ENCODE data around the gene TSFM. TPM values are rescaled to one million over a fixed set of nuclear protein-coding genes. Genes with fewer than 3 reads are reported as not detected.

TSFM gene
- total and polyA plus RNA-seq, 2 of the 13 experiments (the other 11 are each of a cell fraction or from before 2014, with no cell fraction given): 29.8 to 68.3 TPM

- TF ChIP-seq ZUFSP (CRISPR knock-in tag; IDR thresholded peaks at IDR 0.05; ENCODE audit: borderline replicate concordance) (no peak), ADNP (CRISPR knock-in tag; IDR thresholded peaks at IDR 0.05) (no peak), SP5 (CRISPR knock-in tag; IDR thresholded peaks at IDR 0.05; ENCODE audit: borderline replicate concordance, low read depth) (peak; percentile 21; the same call in 1 of the 2 replicates), RBM22 (optimal IDR thresholded peaks at IDR 0.05; ENCODE audit: low read length) (no peak), ZNF501 (CRISPR knock-in tag; IDR thresholded peaks at IDR 0.05) (0 out of 2 replicates have a peak, but pooled peaks have one; percentile 6), SAFB2 (CRISPR knock-in tag; IDR thresholded peaks at IDR 0.05; ENCODE audit: borderline replicate concordance, low read depth) (no peak; the same call in 1 of the 2 replicates), ZNF44 (CRISPR knock-in tag; IDR thresholded peaks at IDR 0.05) (no peak), SETDB1 (CRISPR knock-in tag; IDR thresholded peaks at IDR 0.05; ENCODE audit: borderline replicate concordance) (no peak), ZNF136 (CRISPR knock-in tag; IDR thresholded peaks at IDR 0.05; ENCODE audit: low read depth) (no peak), ZBTB21 (CRISPR knock-in tag; IDR thresholded peaks at IDR 0.05) (no peak; the same call in 1 of the 2 replicates), ZSCAN21 (CRISPR knock-in tag; IDR thresholded peaks at IDR 0.05; ENCODE audit: borderline replicate concordance) (no peak), ZFP90 (CRISPR knock-in tag; IDR thresholded peaks at IDR 0.05; ENCODE audit: borderline replicate concordance) (no peak), ZNF713 (CRISPR knock-in tag; IDR thresholded peaks at IDR 0.05) (no peak), ZNF138 (CRISPR knock-in tag; IDR thresholded peaks at IDR 0.05; ENCODE audit: low read depth) (no peak), ATF1 (CRISPR knock-in tag; IDR thresholded peaks at IDR 0.05) (no peak), SYNCRIP (IDR thresholded peaks at IDR 0.05; ENCODE audit: insufficient read depth, low read depth, low read length) (no peak), ZNF773 (CRISPR knock-in tag; IDR thresholded peaks at IDR 0.05; ENCODE audit: borderline replicate concordance) (no peak), ZNF558 (CRISPR knock-in tag; IDR thresholded peaks at IDR 0.05; ENCODE audit: borderline replicate concordance) (no peak), ZBTB39 (CRISPR knock-in tag; IDR thresholded peaks at IDR 0.05) (no peak), GTF2F1 (IDR thresholded peaks at IDR 0.05; ENCODE audit: low read length) (no peak), ZNF337 (CRISPR knock-in tag; IDR thresholded peaks at IDR 0.05; ENCODE audit: borderline replicate concordance, low read depth) (no peak), BRCA1 (CRISPR knock-in tag; IDR thresholded peaks at IDR 0.05) (no peak), GPN1 (CRISPR knock-in tag; IDR thresholded peaks at IDR 0.05; ENCODE audit: borderline replicate concordance) (no peak), ZNF326 (CRISPR knock-in tag; IDR thresholded peaks at IDR 0.05; ENCODE audit: borderline replicate concordance) (no peak), ZNF556 (CRISPR knock-in tag; IDR thresholded peaks at IDR 0.05; ENCODE audit: borderline replicate concordance) (no peak), SMAD3 (CRISPR knock-in tag; IDR thresholded peaks at IDR 0.05) (no peak), HDAC1 (CRISPR knock-in tag; IDR thresholded peaks at IDR 0.05) (no peak)
These were observed 31.6 kb downstream of the TSFM start (continued) for GRCh38 chr12:57813971-57814772.
